Activated CD4-positive, CD25-positive, alpha-beta regulatory T cell treated with anti-CD3 and anti-CD28 coated beads, Interleukin-2, amount 50 U/mL, for 72 hours (primary cell): Measurements from ENCODE around the gene PGA5.

Experiments
- DNase-seq: peaks from one replicate; pipeline ENCODE4 v3.0.0; 2021

Gene PGA5

DNA sequence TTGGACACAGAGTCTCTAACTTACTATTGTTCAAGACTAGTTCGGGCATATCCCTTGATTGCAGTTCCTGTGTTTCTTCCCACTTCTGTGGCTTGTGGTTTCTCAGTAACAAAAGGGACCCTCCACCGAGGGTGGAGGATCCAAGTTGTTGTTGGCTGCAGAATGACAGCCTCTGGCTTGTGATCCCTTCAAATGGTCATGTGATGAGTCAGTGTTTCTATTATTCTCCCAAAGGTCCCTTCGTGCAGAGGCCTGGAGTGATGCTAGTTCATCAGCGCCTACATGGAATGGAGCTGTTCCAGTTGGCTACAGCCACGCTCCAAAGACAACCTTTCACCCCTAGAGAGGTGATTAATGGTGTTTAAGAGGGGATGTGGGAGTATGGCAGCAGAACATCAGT lies 56.8 kb downstream of the PGA5 start:
- DNase-seq: no peak

DNA sequence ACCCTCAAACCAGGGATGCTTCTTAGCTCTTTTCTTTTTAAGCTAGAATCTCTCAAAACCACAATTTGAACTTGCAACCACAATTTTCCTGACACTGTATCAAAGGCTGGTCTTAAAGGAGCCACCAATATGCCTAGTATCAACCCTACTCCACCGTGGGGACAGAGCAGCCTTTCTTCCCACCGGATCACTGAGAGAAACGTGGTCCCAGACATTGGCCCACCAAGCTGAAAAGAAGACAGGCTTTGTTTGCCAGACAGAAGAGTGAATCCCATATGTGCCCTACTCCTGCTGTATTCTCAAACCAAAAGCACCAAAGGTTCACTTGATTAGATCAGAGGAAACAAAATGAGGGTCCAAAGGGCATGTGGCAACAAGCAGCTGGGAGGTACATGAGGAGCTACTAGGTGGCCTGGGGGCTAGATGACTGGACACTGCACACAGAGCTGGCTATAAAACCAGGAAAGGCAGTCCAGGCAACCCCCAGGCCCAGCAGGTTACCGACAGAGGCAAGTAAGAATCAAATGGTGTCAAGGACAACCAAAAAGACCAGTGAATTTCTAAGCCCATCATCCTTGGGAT lies 57.8 kb downstream of the PGA5 start:
- DNase-seq: no peak
